Measurements from ENCODE around the gene PTGER4.

GRCh38 chr5:40660751-40661150 is 19.0 kb upstream of the PTGER4 start:
- TF ChIP-seq CTCF (IDR thresholded peaks at IDR 0.05) (no peak), ZFX (IDR thresholded peaks at IDR 0.05; ENCODE audit: borderline replicate concordance) (no peak)

Measured in 22Rv1 (cell line).